GM23248 (cell line): ENCODE measurements around the gene GPR35. TPM values are rescaled to one million over a fixed set of nuclear protein-coding genes. Genes with fewer than 3 reads are reported as not detected.

Experiments used
- DNase-seq: peaks from one replicate; pipeline ENCODE4 v3.0.0-alpha.2; 2015
- H2AFZ ChIP-seq: fragments of 200-600 bp; sonication (generic); 2 replicates; pipeline ENCODE4 v1.6.1; 2016; ENCODE audit warnings: antibody characterized with exemption
- H3F3A ChIP-seq: fragments of 200-600 bp; sonication (generic); 2 replicates; pipeline ENCODE4 v1.6.1; 2016; ENCODE audit warnings: mild to moderate bottlenecking, antibody characterized with exemption, mixed run types; ENCODE audit not compliant: insufficient read depth
- H3K27ac ChIP-seq: fragments of 200-600 bp; sonication (generic); 2 replicates; pipeline ENCODE4 v1.5.1; 2016; ENCODE audit warnings: mild to moderate bottlenecking
- H3K27me3 ChIP-seq: fragments of 200-600 bp; sonication (generic); replicated peaks from 2 replicates; pipeline ENCODE4 v1.6.1; 2016; ENCODE audit warnings: mild to moderate bottlenecking; ENCODE audit not compliant: insufficient read depth
- H3K36me3 ChIP-seq: fragments of 200-600 bp; sonication (generic); 2 replicates; pipeline ENCODE4 v1.6.1; 2016; ENCODE audit warnings: low read depth, mild to moderate bottlenecking
- H3K4me1 ChIP-seq: fragments of 200-600 bp; sonication (generic); 2 replicates; pipeline ENCODE4 v1.6.1; 2016; ENCODE audit warnings: mild to moderate bottlenecking; ENCODE audit not compliant: insufficient read depth
- H3K4me2 ChIP-seq: fragments of 200-600 bp; sonication (generic); one replicate; pipeline ENCODE4 v1.6.1; 2016; ENCODE audit warnings: mild to moderate bottlenecking; ENCODE audit not compliant: unreplicated experiment
- H3K4me3 ChIP-seq: fragments of 200-600 bp; sonication (generic); 2 replicates; pipeline ENCODE4 v1.5.1; 2016; ENCODE audit warnings: mild to moderate bottlenecking
- H3K79me2 ChIP-seq: fragments of 200-600 bp; sonication (generic); 2 replicates; pipeline ENCODE4 v1.6.1; 2016; ENCODE audit warnings: mild to moderate bottlenecking; ENCODE audit not compliant: insufficient read depth
- H3K9ac ChIP-seq: fragments of 200-600 bp; sonication (generic); 2 replicates; pipeline ENCODE4 v1.6.1; 2016; ENCODE audit warnings: mild to moderate bottlenecking
- H3K9me2 ChIP-seq: fragments of 200-600 bp; sonication (generic); 2 replicates; pipeline ENCODE4 v1.6.1; 2016; ENCODE audit warnings: mixed run types, mild to moderate bottlenecking, moderate library complexity; ENCODE audit not compliant: insufficient read depth
- H3K9me3 ChIP-seq: fragments of 200-600 bp; sonication (generic); one replicate; pipeline ENCODE4 v1.6.1; 2017; ENCODE audit warnings: low read depth
- H4K20me1 ChIP-seq: fragments of 200-600 bp; sonication (generic); 2 replicates; pipeline ENCODE4 v1.6.0; 2016; ENCODE audit not compliant: insufficient read depth
- EZH2 ChIP-seq: fragments of 200-600 bp; sonication (generic); IDR thresholded peaks from 2 replicates; pipeline ENCODE4 v1.6.1; 2018; ENCODE audit warnings: antibody characterized with exemption, mild to moderate bottlenecking; ENCODE audit not compliant: insufficient read depth, poor library complexity, severe bottlenecking
- EZH2phosphoT487 ChIP-seq: fragments of 200-600 bp; sonication (generic); IDR thresholded peaks from 2 replicates; pipeline ENCODE4 v1.6.1; 2018; ENCODE audit warnings: antibody characterized with exemption, moderate library complexity, mild to moderate bottlenecking, low read depth; ENCODE audit not compliant: insufficient read depth
- WGBS, 2 experiments: methylation state at CpG; one replicate each; pipeline ENCODE4 v1.1.6; 2015 to 2017; ENCODE audit warnings: low lambda C conversion rate in 2 of 2, low coverage in 1 of 2; ENCODE audit errors: missing lambda C conversion rate in 2 of 2; 5-methylcytosine and 5-hydroxymethylcytosine counted together
- in situ Hi-C: fragments of 300-500 bp; cut with MboI; formaldehyde crosslinking; loops from 2 replicates; pipeline ENCODE4 v1.15.0; 2020
- polyA plus RNA-seq: library from polyadenylated mRNA; unstranded; fragments of >200 nt; fragmentation: Nextera tagmentation; extraction: Ambion mirVana; gene quantifications from 2 replicates; pipeline ENCODE4 v1.2.1, GENCODE V29; 2016
- total RNA-seq: library from RNA; depleted of rRNA; stranded (reverse); fragments of >200 nt; shearing (Covaris generic); gene quantifications from 2 replicates; pipeline ENCODE4 v1.2.3, GENCODE V29; 2014

GPR35 gene
- total and polyA plus RNA-seq, 2 experiments from 2014 or later: 0.14 TPM; not detected in 1

DNA sequence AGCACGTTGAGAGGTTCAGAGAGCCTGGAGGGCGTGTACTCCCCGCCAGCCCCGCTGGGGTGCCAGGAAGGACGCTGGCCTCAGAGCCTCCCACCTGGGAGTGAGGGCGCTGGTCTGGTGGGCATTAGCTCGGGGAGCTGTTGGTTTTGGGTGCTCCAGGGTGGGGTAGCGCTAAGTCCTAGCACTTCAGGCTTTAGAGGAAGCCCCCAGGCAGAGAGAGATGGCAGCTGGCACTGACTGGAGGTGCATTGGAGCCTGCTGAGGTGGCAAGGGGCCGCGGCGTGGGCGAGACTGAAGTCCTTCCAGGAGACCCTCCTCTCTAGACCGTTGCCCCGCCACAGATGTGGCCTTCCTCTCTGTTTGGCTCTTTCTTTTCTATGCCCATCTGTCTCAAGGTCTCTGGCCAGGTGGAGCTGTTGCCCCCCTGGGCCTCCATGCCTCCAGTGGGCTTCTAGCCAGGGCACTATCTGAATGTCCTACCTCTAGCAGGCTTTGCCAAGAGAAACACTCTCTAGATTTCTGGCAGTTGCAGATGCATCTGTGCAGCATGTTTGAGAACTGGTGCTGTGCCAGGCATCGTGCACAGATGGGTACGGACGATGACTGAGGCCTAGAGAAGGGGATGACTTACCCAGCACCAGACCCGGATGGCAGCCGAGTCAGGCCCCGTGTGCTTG is 32.1 kb upstream of the GPR35 start:
- Histone ChIP-seq H3K27me3 (no peaks in the 10 kb centered on the region), H3K9me3 (no peaks in the 10 kb centered on the region), H3K27ac (no peak overlapping the region), H3F3A (no peaks in the 10 kb centered on the region), H3K4me3 (no peak overlapping the region), H3K4me2 (no peak overlapping the region), H2AFZ (no peak overlapping the region), H3K79me2 (peaks cover 19% of the 10 kb centered on the region), H3K36me3 (no peaks in the 10 kb centered on the region; the same call in 1 of the 2 replicates), H3K4me1 (no peaks in the 10 kb centered on the region), H4K20me1 (no peaks in the 10 kb centered on the region), H3K9me2 (no peaks in the 10 kb centered on the region), H3K9ac (no peak overlapping the region)
- in situ Hi-C loops: no loop called here
- 79 to 83% methylated on average over 19 to 20 of the region's 20 CpGs for WGBS, 2 experiments
- no peak for TF ChIP-seq EZH2phosphoT487
- TF ChIP-seq EZH2: no peak
- no peak for DNase-seq

DNA sequence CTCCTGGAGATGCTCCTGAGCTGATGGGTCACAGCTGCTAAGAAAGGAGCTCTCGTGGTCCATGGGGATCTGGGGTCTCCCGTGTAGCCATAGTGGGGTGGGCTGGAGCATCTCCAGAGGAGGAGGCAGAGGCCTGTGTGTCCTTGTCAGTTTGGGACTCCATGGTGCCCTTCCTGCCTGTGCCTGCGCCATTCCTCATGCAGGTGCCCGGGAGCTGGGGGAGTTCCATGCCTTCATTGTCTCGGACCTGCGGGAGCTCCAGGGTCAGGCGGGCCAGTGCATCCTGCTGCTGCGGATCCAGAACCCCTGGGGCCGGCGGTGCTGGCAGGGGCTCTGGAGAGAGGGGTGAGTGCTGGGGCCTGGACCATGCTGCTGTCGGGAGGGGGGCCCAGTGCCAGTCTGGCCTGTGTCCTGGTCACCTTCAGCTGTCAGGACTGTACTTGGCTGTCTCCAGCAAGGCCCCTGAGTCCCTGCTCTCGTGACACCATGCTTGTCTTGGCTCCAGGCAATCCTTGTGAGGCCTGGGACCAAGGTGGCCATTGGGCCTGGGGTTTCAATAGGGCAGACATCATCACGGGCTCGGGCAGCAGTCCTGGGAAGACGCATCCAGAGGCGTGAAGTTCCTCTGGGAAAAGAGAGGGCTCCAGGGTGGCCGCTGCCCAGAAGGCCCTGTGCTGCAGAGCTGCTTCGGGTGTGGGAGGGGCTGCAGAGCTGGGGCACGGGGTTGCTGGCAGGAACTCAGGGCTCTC is 31.4 kb upstream of the GPR35 start:
- H3K9ac ChIP-seq: no peak overlapping the region
- DNase-seq: no peak
- WGBS, 2 experiments: 88% methylated on average over 19 of the region's 19 CpGs
- H3K4me2 ChIP-seq: no peak overlapping the region
- H2AFZ ChIP-seq: no peak overlapping the region
- no peaks in the 10 kb centered on the region for H3F3A ChIP-seq
- no peaks in the 10 kb centered on the region for H3K9me3 ChIP-seq
- H3K79me2 ChIP-seq: peaks cover 13% of the 10 kb centered on the region; the same call in 1 of the 2 replicates
- no peak overlapping the region for H3K27ac ChIP-seq
- H3K4me3 ChIP-seq: no peak overlapping the region
- no peaks in the 10 kb centered on the region for H3K27me3 ChIP-seq
- H3K36me3 ChIP-seq: no peaks in the 10 kb centered on the region; the same call in 1 of the 2 replicates
- TF ChIP-seq EZH2 (no peak), EZH2phosphoT487 (no peak)
- no peaks in the 10 kb centered on the region for H3K9me2 ChIP-seq
- in situ Hi-C loops: no loop called here
- no peaks in the 10 kb centered on the region for H3K4me1 ChIP-seq
- H4K20me1 ChIP-seq: no peaks in the 10 kb centered on the region

DNA sequence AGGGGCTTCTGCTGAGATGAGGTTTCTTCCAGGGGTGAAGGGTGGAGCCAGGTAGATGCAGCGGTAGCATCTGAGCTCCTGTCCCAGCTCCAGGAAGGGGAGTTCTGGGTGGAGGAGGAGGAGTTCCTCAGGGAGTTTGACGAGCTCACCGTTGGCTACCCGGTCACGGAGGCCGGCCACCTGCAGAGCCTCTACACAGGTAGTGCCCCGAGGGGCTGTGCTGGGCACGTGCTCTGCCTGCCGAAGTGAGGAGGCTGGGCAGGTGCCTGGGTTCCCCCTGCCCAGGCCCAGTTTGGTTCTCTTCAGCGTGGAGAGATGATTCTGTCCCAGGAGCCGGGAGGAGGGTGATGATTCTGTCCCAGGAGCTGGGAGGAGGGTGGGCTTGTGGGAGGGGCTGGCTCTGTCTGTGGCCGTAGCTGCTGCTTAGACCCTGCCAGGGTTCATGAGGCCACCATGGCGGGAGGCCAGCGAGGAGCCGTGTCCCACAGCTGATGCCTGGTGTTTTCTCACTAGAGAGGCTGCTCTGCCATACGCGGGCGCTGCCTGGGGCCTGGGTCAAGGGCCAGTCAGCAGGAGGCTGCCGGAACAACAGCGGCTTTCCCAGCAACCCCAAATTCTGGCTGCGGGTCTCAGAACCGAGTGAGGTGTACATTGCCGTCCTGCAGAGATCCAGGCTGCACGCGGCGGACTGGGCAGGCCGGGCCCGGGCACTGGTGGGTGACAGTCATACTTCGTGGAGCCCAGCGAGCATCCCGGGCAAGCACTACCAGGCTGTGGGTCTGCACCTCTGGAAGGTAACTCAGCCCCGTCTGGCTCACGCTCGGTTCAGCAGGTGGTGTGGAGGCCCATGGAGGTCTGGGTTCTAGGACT is 30.5 kb upstream of the GPR35 start:
- H3K4me3 ChIP-seq: no peak overlapping the region
- peaks cover 4% of the 10 kb centered on the region; the same call in 1 of the 2 replicates for H3K79me2 ChIP-seq
- in situ Hi-C loops: no loop called here
- DNase-seq: no peak
- H3K27me3 ChIP-seq: no peaks in the 10 kb centered on the region
- no peaks in the 10 kb centered on the region for H3F3A ChIP-seq
- H3K9me3 ChIP-seq: no peaks in the 10 kb centered on the region
- TF ChIP-seq EZH2: no peak
- no peak for TF ChIP-seq EZH2phosphoT487
- no peaks in the 10 kb centered on the region for H3K9me2 ChIP-seq
- WGBS, 2 experiments: 91 to 93% methylated on average over 31 to 32 of the region's 34 CpGs
- H4K20me1 ChIP-seq: no peaks in the 10 kb centered on the region
- H2AFZ ChIP-seq: no peak overlapping the region
- H3K4me2 ChIP-seq: no peak overlapping the region
- H3K9ac ChIP-seq: no peak overlapping the region
- no peaks in the 10 kb centered on the region for H3K4me1 ChIP-seq
- H3K27ac ChIP-seq: no peak overlapping the region
- H3K36me3 ChIP-seq: no peaks in the 10 kb centered on the region; the same call in 1 of the 2 replicates

DNA sequence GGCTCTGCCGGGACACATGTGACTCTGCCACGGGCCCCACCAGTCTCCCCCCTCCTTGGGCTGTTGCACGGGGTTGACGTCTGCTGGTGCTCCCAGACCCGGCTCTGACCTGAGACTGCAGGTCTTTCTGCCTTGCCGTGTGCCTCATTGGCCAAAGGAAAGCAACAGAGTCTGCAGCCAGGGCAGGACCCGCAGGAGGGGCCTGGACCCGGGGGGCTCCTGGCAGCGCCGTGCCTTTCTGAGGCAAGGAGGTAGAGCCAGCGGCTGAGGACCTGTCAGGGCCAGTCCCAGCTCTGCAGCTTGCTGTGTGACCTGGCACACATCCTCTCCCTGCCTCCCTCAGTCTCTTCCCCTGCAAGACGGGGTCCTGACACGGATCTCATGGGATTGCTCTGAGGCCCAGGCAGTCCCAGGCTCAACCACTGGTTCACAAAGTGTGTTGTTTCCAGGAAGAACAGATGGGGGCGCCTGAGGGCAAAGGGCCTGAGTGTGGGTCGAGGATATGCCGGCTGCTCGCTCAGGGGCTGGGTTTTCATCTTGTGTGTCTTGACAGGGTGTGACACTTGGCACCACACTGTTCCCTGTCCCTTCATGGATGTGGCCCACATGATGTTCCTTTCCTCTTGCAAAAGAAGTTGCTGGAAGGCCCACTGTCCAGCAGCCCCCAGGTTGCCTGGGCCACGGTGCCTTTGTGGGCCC is 29.8 kb upstream of the GPR35 start:
- Histone ChIP-seq H3K9ac (no peak overlapping the region), H4K20me1 (no peaks in the 10 kb centered on the region), H3K79me2 (no peaks in the 10 kb centered on the region), H2AFZ (no peak overlapping the region), H3K9me2 (no peaks in the 10 kb centered on the region), H3K27ac (no peak overlapping the region), H3K27me3 (no peaks in the 10 kb centered on the region), H3K4me1 (no peaks in the 10 kb centered on the region), H3K9me3 (no peaks in the 10 kb centered on the region), H3K4me3 (no peak overlapping the region), H3K4me2 (no peak overlapping the region), H3F3A (no peaks in the 10 kb centered on the region), H3K36me3 (no peaks in the 10 kb centered on the region; the same call in 1 of the 2 replicates)
- WGBS, 2 experiments: 67 to 80% methylated on average over 12 to 18 of the region's 18 CpGs
- DNase-seq: peak; percentile 31
- in situ Hi-C loops: no loop called here
- TF ChIP-seq EZH2 (no peak), EZH2phosphoT487 (no peak)
